HFFc6 (cell line): ENCODE measurements around the gene HIVEP1. TPM values are rescaled to one million over a fixed set of nuclear protein-coding genes. Genes with fewer than 3 reads are reported as not detected.

Source experiments
- DNase-seq: peaks from one replicate; pipeline ENCODE4 v3.0.0-alpha.2; 2018
- H3K27ac Mint-ChIP-seq: 2 replicates; pipeline ENCODE4 v1.8.0; 2020; ENCODE audit warnings: mild to moderate bottlenecking, mixed read lengths
- H3K27me3 Mint-ChIP-seq: 2 replicates; pipeline ENCODE4 v1.8.0; 2021; ENCODE audit warnings: mild to moderate bottlenecking, moderate library complexity, mixed read lengths; ENCODE audit not compliant: insufficient read depth
- H3K36me3 Mint-ChIP-seq: 2 replicates; pipeline ENCODE4 v1.8.0; 2021; ENCODE audit warnings: low read depth, mixed read lengths
- H3K4me1 Mint-ChIP-seq: 2 replicates; pipeline ENCODE4 v1.8.0; 2020; ENCODE audit warnings: low read depth, mixed read lengths
- H3K4me3 Mint-ChIP-seq: 2 replicates; pipeline ENCODE4 v1.8.0; 2020; ENCODE audit warnings: mild to moderate bottlenecking, moderate library complexity, mixed read lengths
- H3K9me3 Mint-ChIP-seq: 2 replicates; pipeline ENCODE4 v1.8.0; 2020; ENCODE audit warnings: mild to moderate bottlenecking, mixed read lengths
- total RNA-seq, 6 experiments: library from RNA; stranded (reverse); fragmentation: NEBNext Ultra II Directional; extraction: Animal tissue kit (Norgen Biotek cat#: 25700); gene quantifications; 2 replicates in 1 of 6; 3 replicates in 5 of 6; pipeline ENCODE4 v1.2.3, GENCODE V29; 2021
- TF ChIP-seq, protein P1 (sequence below): fragments of 200-600 bp; sonication (generic); IDR thresholded peaks from 2 replicates; pipeline ENCODE4 v1.5.0; 2021; ENCODE audit warnings: antibody characterized with exemption, mild to moderate bottlenecking

HIVEP1 gene
- total RNA-seq, 6 experiments from 2014 or later, result 10.3 to 19.9 (median 11.8) TPM

DNA sequence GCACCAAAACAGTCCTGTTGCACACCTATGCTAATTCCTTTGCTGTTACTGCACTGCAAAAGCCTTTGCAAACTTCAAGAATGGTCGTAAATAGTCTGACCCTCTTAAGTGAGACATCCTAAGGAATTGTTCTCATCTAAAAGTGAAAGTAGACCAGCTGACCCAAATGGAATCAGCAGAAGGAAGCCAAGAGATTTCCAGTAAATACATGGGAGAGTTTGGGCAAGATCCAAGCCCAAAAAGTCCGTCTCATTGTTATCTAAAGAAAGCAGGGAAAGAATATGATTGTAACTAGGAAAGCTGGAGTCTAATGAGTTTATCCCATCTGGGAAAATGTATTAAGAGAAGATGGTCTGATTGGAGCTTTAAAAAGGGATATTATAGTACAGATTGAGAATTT, 43.0 kb upstream of the HIVEP1 start:
- H3K9me3 Mint-ChIP-seq, result no peaks in the 10 kb centered on the region
- H3K27me3 Mint-ChIP-seq, result peaks cover 2% of the 10 kb centered on the region; the same call in 1 of the 2 replicates
- H3K4me3 Mint-ChIP-seq, result peak overlapping the region; percentile 47; the same call in 1 of the 2 replicates
- peaks cover 59% of the 10 kb centered on the region for H3K4me1 Mint-ChIP-seq
- TF ChIP-seq, protein P1, sequence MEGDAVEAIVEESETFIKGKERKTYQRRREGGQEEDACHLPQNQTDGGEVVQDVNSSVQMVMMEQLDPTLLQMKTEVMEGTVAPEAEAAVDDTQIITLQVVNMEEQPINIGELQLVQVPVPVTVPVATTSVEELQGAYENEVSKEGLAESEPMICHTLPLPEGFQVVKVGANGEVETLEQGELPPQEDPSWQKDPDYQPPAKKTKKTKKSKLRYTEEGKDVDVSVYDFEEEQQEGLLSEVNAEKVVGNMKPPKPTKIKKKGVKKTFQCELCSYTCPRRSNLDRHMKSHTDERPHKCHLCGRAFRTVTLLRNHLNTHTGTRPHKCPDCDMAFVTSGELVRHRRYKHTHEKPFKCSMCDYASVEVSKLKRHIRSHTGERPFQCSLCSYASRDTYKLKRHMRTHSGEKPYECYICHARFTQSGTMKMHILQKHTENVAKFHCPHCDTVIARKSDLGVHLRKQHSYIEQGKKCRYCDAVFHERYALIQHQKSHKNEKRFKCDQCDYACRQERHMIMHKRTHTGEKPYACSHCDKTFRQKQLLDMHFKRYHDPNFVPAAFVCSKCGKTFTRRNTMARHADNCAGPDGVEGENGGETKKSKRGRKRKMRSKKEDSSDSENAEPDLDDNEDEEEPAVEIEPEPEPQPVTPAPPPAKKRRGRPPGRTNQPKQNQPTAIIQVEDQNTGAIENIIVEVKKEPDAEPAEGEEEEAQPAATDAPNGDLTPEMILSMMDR, result no peak
- H3K27ac Mint-ChIP-seq, result peak overlapping the region; percentile 12
- H3K36me3 Mint-ChIP-seq, result peaks cover 3% of the 10 kb centered on the region; the same call in 1 of the 2 replicates
- DNase-seq, result no peak

DNA sequence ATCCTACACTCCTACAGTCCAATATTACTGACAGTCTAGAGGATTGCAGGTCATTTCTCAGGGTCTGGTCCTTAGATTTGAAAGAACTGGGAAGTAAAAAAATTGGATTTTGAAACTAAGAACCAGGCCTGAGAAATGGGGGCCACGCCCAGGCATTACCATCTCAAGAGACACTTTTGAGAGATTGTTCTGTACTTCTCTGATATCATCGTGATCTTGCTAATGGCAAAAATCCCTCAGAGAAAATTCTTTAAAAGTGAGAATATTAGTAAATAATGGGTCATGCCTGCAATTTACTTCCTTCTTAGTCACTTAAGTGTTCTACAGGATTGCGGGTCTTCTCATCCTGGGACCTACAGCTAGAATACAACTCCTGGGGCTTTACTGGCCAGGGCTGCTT, 42.0 kb upstream of the HIVEP1 start:
- peaks cover 69% of the 10 kb centered on the region for H3K4me1 Mint-ChIP-seq
- TF ChIP-seq, protein P1, result no peak
- H3K9me3 Mint-ChIP-seq, result no peaks in the 10 kb centered on the region
- peak overlapping the region; percentile 61; the same call in 1 of the 2 replicates for H3K4me3 Mint-ChIP-seq
- no peak for DNase-seq
- H3K36me3 Mint-ChIP-seq, result peaks cover 3% of the 10 kb centered on the region; the same call in 1 of the 2 replicates
- peaks cover 2% of the 10 kb centered on the region; the same call in 1 of the 2 replicates for H3K27me3 Mint-ChIP-seq
- peak overlapping the region; percentile 86 for H3K27ac Mint-ChIP-seq

DNA sequence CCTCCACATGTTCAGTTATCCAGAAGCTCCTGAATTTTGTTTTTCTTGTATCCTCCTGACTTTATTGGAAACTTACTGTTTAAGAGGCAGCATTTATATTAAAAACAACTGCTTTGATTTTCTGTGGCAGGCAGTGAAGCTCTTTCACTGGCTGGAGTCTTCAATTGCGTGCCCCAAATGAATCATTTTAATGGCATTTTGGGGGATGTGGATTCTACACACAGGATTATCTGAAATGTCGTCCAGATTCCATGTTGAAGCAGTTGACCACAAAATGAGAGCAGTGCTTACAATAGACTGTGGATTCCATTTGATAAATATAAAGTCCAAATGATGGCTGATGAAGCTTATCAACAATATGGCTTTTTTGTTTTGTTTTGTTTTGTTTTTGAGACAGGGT, 41.0 kb upstream of the HIVEP1 start:
- Mint-ChIP-seq H3K4me3 (peak overlapping the region; percentile 61), H3K27me3 (peaks cover 2% of the 10 kb centered on the region; the same call in 1 of the 2 replicates), H3K4me1 (peaks cover 76% of the 10 kb centered on the region), H3K27ac (peak overlapping the region; percentile 86), H3K36me3 (peaks cover 3% of the 10 kb centered on the region; the same call in 1 of the 2 replicates), H3K9me3 (no peaks in the 10 kb centered on the region)
- DNase-seq, result peak; percentile 90
- TF ChIP-seq, protein P1, result no peak

DNA sequence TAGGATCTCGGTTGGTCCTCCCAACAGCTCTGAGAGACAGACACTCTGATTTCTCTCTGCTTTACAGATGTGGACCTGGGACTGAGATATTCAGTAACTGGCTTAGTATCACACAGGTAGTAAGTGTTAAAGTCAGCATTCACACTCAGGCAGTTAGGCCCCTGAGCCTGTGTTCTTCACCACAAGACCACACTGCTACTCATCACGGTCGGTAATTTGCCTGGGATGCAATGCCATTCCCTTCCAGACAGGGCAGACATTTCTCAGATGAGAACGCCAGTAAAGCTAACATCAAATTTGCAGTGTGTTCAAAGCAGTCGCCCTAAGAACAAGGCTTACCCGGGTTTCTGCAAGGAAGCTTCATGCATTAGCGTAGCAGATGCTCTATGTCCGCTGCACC, 39.8 kb upstream of the HIVEP1 start:
- Mint-ChIP-seq H3K9me3 (no peaks in the 10 kb centered on the region), H3K36me3 (peaks cover 3% of the 10 kb centered on the region; the same call in 1 of the 2 replicates), H3K27me3 (peaks cover 2% of the 10 kb centered on the region; the same call in 1 of the 2 replicates), H3K4me3 (no peak overlapping the region), H3K4me1 (peaks cover 76% of the 10 kb centered on the region), H3K27ac (no peak overlapping the region)
- TF ChIP-seq, protein P1, result no peak
- DNase-seq, result no peak

DNA sequence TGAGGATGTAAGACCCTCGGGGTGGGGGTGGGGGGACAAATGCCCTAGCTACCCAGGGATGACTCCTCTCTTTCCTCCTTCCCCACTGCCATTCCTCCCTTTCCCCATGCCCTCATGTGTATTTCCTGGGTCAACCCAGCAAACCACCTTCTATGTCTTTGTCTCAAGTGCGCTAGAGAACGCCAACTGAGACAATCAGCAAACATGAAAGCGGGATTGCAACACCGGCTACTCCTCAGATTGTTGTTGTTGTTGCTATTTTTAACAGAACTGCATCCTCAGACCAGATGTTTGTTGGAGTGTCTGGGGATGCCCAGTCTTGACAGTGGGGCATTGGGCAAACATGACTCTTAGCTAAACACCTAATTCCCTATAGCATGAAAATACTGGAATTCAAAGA, 39.3 kb upstream of the HIVEP1 start:
- TF ChIP-seq, protein P1, result no peak
- no peaks in the 10 kb centered on the region for H3K9me3 Mint-ChIP-seq
- no peak overlapping the region for H3K27ac Mint-ChIP-seq
- H3K4me1 Mint-ChIP-seq, result peaks cover 76% of the 10 kb centered on the region
- H3K27me3 Mint-ChIP-seq, result peaks cover 2% of the 10 kb centered on the region; the same call in 1 of the 2 replicates
- H3K36me3 Mint-ChIP-seq, result peaks cover 3% of the 10 kb centered on the region; the same call in 1 of the 2 replicates
- no peak overlapping the region; the same call in 1 of the 2 replicates for H3K4me3 Mint-ChIP-seq
- no peak for DNase-seq
